Measurements from ENCODE around the gene ADGRD1.

Gene ADGRD1

GRCh38 chr12:131129839-131130238 lies 176.1 kb downstream of the ADGRD1 start:
- peak overlapping the region; percentile 50 for H3K14ac ChIP-seq (ENCODE audit: low read length)
- H3K4me2 ChIP-seq (ENCODE audit: insufficient read depth, low read length, poor library complexity, severe bottlenecking), result no peak overlapping the region
- no peak overlapping the region for H2BK5ac ChIP-seq (ENCODE audit: low read length)
- H2BK120ac ChIP-seq (ENCODE audit: low read depth, low read length), result no peak overlapping the region
- H2AK5ac ChIP-seq (ENCODE audit: low read depth, low read length), result no peak overlapping the region
- no peak overlapping the region for H3K9ac ChIP-seq (ENCODE audit: low read depth, low read length, poor library complexity)
- no peaks in the 10 kb centered on the region for H3K9me3 ChIP-seq (replicated peaks in 1 of 2; ENCODE audit: control insufficient read depth in 2 of 2, insufficient read depth in 1 of 2, low read depth in 1 of 2, low read length in 2 of 2)
- H2AFZ ChIP-seq (ENCODE audit: low read length), result no peak overlapping the region
- no peak overlapping the region for H4K8ac ChIP-seq (ENCODE audit: low read depth, low read length)
- no peaks in the 10 kb centered on the region for H3K36me3 ChIP-seq (replicated peaks in 1 of 2; ENCODE audit: control insufficient read depth in 2 of 2, insufficient read depth in 2 of 2, low read length in 2 of 2)
- H2BK15ac ChIP-seq (ENCODE audit: low read length), result peak overlapping the region; percentile 61
- no peak overlapping the region for H3K27ac ChIP-seq (replicated peaks; ENCODE audit: low read length)
- no peaks in the 10 kb centered on the region for H3K27me3 ChIP-seq (ENCODE audit: control insufficient read depth in 3 of 3, insufficient read depth in 3 of 3, low read depth in 1 of 3, low read length in 3 of 3)
- WGBS, 2 donors (ENCODE audit: extremely low coverage in 2 of 2, insufficient read length in 2 of 2, insufficient replicate concordance in 1 of 2), result no CpG with 5 or more reads among the region's 11 CpGs
- H4K91ac ChIP-seq (ENCODE audit: low read depth, low read length, poor library complexity), result no peak overlapping the region
- H3K18ac ChIP-seq (ENCODE audit: low read length), result no peak overlapping the region
- H3K23ac ChIP-seq (ENCODE audit: low read depth, low read length, poor library complexity), result no peak overlapping the region
- H2BK12ac ChIP-seq (ENCODE audit: low read length), result no peak overlapping the region
- no peak overlapping the region for H3K4ac ChIP-seq (ENCODE audit: low read length)
- DNase-seq (ENCODE audit: low spot score), result no peak
- H3K4me3 ChIP-seq (ENCODE audit: low read length in 2 of 2), result no peak overlapping the region
- H3K79me1 ChIP-seq (ENCODE audit: low read depth, low read length), result no peaks in the 10 kb centered on the region
- peaks cover 2 to 4% of the 10 kb centered on the region in 2 donors for H3K4me1 ChIP-seq (ENCODE audit: control insufficient read depth in 2 of 2, insufficient read depth in 1 of 2, low read depth in 1 of 2, low read length in 2 of 2)

- Histone ChIP-seq H2BK5ac (ENCODE audit: low read length) (no peak overlapping the region), H3K4me2 (ENCODE audit: insufficient read depth, low read length, poor library complexity, severe bottlenecking) (no peak overlapping the region), H3K23ac (ENCODE audit: low read depth, low read length, poor library complexity) (peak overlapping the region; percentile 10), H3K36me3 (replicated peaks in 1 of 2; ENCODE audit: control insufficient read depth in 2 of 2, insufficient read depth in 2 of 2, low read length in 2 of 2) (no peaks in the 10 kb centered on the region), H3K4me3 (ENCODE audit: low read length in 2 of 2) (no peak overlapping the region), H3K79me1 (ENCODE audit: low read depth, low read length) (no peaks in the 10 kb centered on the region), H2BK15ac (ENCODE audit: low read length) (peak overlapping the region; percentile 61), H3K4ac (ENCODE audit: low read length) (no peak overlapping the region), H3K9me3 (replicated peaks in 1 of 2; ENCODE audit: control insufficient read depth in 2 of 2, insufficient read depth in 1 of 2, low read depth in 1 of 2, low read length in 2 of 2) (no peaks in the 10 kb centered on the region), H3K14ac (ENCODE audit: low read length) (peak overlapping the region; percentile 50), H2BK12ac (ENCODE audit: low read length) (no peak overlapping the region), H3K27ac (replicated peaks; ENCODE audit: low read length) (no peak overlapping the region), H2AFZ (ENCODE audit: low read length) (no peak overlapping the region), H4K91ac (ENCODE audit: low read depth, low read length, poor library complexity) (no peak overlapping the region), H3K27me3 (ENCODE audit: control insufficient read depth in 3 of 3, insufficient read depth in 3 of 3, low read depth in 1 of 3, low read length in 3 of 3) (no peaks in the 10 kb centered on the region), H2AK5ac (ENCODE audit: low read depth, low read length) (peak overlapping the region; percentile 76), H3K4me1 (ENCODE audit: control insufficient read depth in 2 of 2, insufficient read depth in 1 of 2, low read depth in 1 of 2, low read length in 2 of 2) (peaks cover 2 to 4% of the 10 kb centered on the region in 2 donors), H4K8ac (ENCODE audit: low read depth, low read length) (no peak overlapping the region), H3K9ac (ENCODE audit: low read depth, low read length, poor library complexity) (no peak overlapping the region), H3K18ac (ENCODE audit: low read length) (peak overlapping the region; percentile 81), H2BK120ac (ENCODE audit: low read depth, low read length) (peak overlapping the region; percentile 47)
- no peak for DNase-seq (ENCODE audit: low spot score)
- WGBS, 2 donors (ENCODE audit: extremely low coverage in 2 of 2, insufficient read length in 2 of 2, insufficient replicate concordance in 1 of 2), result no CpG with 5 or more reads among the region's 30 CpGs
Measured at GRCh38 chr12:131130311-131130911, 176.7 kb downstream of the ADGRD1 start.

- Histone ChIP-seq H2BK120ac (ENCODE audit: low read depth, low read length) (no peak overlapping the region), H3K4me2 (ENCODE audit: insufficient read depth, low read length, poor library complexity, severe bottlenecking) (no peak overlapping the region), H4K91ac (ENCODE audit: low read depth, low read length, poor library complexity) (no peak overlapping the region), H3K27me3 (ENCODE audit: control insufficient read depth in 3 of 3, insufficient read depth in 3 of 3, low read depth in 1 of 3, low read length in 3 of 3) (no peaks in the 10 kb centered on the region), H3K9ac (ENCODE audit: low read depth, low read length, poor library complexity) (no peak overlapping the region), H3K27ac (replicated peaks; ENCODE audit: low read length) (no peak overlapping the region), H2BK15ac (ENCODE audit: low read length) (peak overlapping the region; percentile 95), H3K9me3 (replicated peaks in 1 of 2; ENCODE audit: control insufficient read depth in 2 of 2, insufficient read depth in 1 of 2, low read depth in 1 of 2, low read length in 2 of 2) (no peaks in the 10 kb centered on the region), H2AFZ (ENCODE audit: low read length) (peak overlapping the region; percentile 95), H3K36me3 (replicated peaks in 1 of 2; ENCODE audit: control insufficient read depth in 2 of 2, insufficient read depth in 2 of 2, low read length in 2 of 2) (no peaks in the 10 kb centered on the region), H4K8ac (ENCODE audit: low read depth, low read length) (no peak overlapping the region), H3K18ac (ENCODE audit: low read length) (peak overlapping the region; percentile 87), H2AK5ac (ENCODE audit: low read depth, low read length) (peak overlapping the region; percentile 76), H3K14ac (ENCODE audit: low read length) (no peak overlapping the region), H3K4me3 (ENCODE audit: low read length in 2 of 2) (no peak overlapping the region), H3K79me1 (ENCODE audit: low read depth, low read length) (no peaks in the 10 kb centered on the region), H3K4me1 (ENCODE audit: control insufficient read depth in 2 of 2, insufficient read depth in 1 of 2, low read depth in 1 of 2, low read length in 2 of 2) (peaks cover 2 to 4% of the 10 kb centered on the region in 2 donors), H3K23ac (ENCODE audit: low read depth, low read length, poor library complexity) (no peak overlapping the region), H3K4ac (ENCODE audit: low read length) (no peak overlapping the region), H2BK12ac (ENCODE audit: low read length) (no peak overlapping the region), H2BK5ac (ENCODE audit: low read length) (no peak overlapping the region)
- no peak for DNase-seq (ENCODE audit: low spot score)
- WGBS, 2 donors (ENCODE audit: extremely low coverage in 2 of 2, insufficient read length in 2 of 2, insufficient replicate concordance in 1 of 2), result no CpG with 5 or more reads among the region's 20 CpGs
Measured at GRCh38 chr12:131131077-131131807, 177.5 kb downstream of the ADGRD1 start.

DNA sequence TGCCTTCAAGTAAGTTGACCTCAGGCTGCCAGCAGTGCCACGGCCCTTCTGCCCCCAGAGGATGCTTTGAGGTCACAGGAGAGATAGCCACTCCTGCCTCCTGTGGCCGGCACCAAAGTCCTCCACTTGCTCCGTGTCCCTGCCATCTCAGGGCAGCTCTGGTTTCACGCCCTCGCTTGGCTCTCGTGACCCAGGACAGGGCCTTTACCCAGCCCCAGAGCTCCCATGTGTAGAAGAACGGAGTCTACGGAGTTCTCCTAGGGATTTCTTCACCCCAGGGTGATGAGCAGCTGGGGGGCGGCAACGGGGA lies 178.1 kb downstream of the ADGRD1 start:
- peak overlapping the region; percentile 78 for H4K8ac ChIP-seq (ENCODE audit: low read depth, low read length)
- no peaks in the 10 kb centered on the region for H3K27me3 ChIP-seq (ENCODE audit: control insufficient read depth in 3 of 3, insufficient read depth in 3 of 3, low read depth in 1 of 3, low read length in 3 of 3)
- H3K27ac ChIP-seq (replicated peaks; ENCODE audit: low read length), result no peak overlapping the region
- peak overlapping the region; percentile 65 for H2AK5ac ChIP-seq (ENCODE audit: low read depth, low read length)
- no peak for DNase-seq (ENCODE audit: low spot score)
- no peak overlapping the region for H2BK12ac ChIP-seq (ENCODE audit: low read length)
- H3K4me2 ChIP-seq (ENCODE audit: insufficient read depth, low read length, poor library complexity, severe bottlenecking), result no peak overlapping the region
- no peak overlapping the region for H2BK5ac ChIP-seq (ENCODE audit: low read length)
- H3K9ac ChIP-seq (ENCODE audit: low read depth, low read length, poor library complexity), result no peak overlapping the region
- no peak overlapping the region for H3K4me3 ChIP-seq (ENCODE audit: low read length in 2 of 2)
- WGBS, 2 donors (ENCODE audit: extremely low coverage in 2 of 2, insufficient read length in 2 of 2, insufficient replicate concordance in 1 of 2), result no CpG with 5 or more reads among the region's 10 CpGs
- H3K79me1 ChIP-seq (ENCODE audit: low read depth, low read length), result no peaks in the 10 kb centered on the region
- peak overlapping the region; percentile 95 for H2AFZ ChIP-seq (ENCODE audit: low read length)
- H3K36me3 ChIP-seq (replicated peaks in 1 of 2; ENCODE audit: control insufficient read depth in 2 of 2, insufficient read depth in 2 of 2, low read length in 2 of 2), result no peaks in the 10 kb centered on the region
- peaks cover 2 to 4% of the 10 kb centered on the region in 2 donors for H3K4me1 ChIP-seq (ENCODE audit: control insufficient read depth in 2 of 2, insufficient read depth in 1 of 2, low read depth in 1 of 2, low read length in 2 of 2)
- H3K4ac ChIP-seq (ENCODE audit: low read length), result no peak overlapping the region
- peak overlapping the region; percentile 87 for H3K18ac ChIP-seq (ENCODE audit: low read length)
- H3K23ac ChIP-seq (ENCODE audit: low read depth, low read length, poor library complexity), result peak overlapping the region; percentile 34
- peak overlapping the region; percentile 95 for H2BK15ac ChIP-seq (ENCODE audit: low read length)
- H3K14ac ChIP-seq (ENCODE audit: low read length), result no peak overlapping the region
- H3K9me3 ChIP-seq (replicated peaks in 1 of 2; ENCODE audit: control insufficient read depth in 2 of 2, insufficient read depth in 1 of 2, low read depth in 1 of 2, low read length in 2 of 2), result no peaks in the 10 kb centered on the region
- no peak overlapping the region for H4K91ac ChIP-seq (ENCODE audit: low read depth, low read length, poor library complexity)
- no peak overlapping the region for H2BK120ac ChIP-seq (ENCODE audit: low read depth, low read length)

Data from neuronal stem cell (in vitro differentiated cells).